Progenitor cell of endocrine pancreas (in vitro differentiated cells): ENCODE data around the gene CEP43. TPM values are rescaled to one million over a fixed set of nuclear protein-coding genes. Genes with fewer than 3 reads are reported as not detected.
A peak's percentile ranks its signal among the peaks of the same experiment; 100 is the strongest.

Experiments
- DNase-seq: peaks from one replicate; pipeline ENCODE4 v3.0.0; 2021; ENCODE audit warnings: low spot score; ENCODE audit not compliant: unreplicated experiment
- H3K27ac Mint-ChIP-seq: 2 replicates; pipeline ENCODE4 v1.8.0; 2021; ENCODE audit warnings: mild to moderate bottlenecking, moderate library complexity, mixed read lengths
- H3K27me3 Mint-ChIP-seq: 2 replicates; pipeline ENCODE4 v1.8.0; 2021; ENCODE audit warnings: mixed read lengths
- H3K36me3 Mint-ChIP-seq: 2 replicates; pipeline ENCODE4 v1.8.0; 2022; ENCODE audit warnings: mixed read lengths; ENCODE audit not compliant: insufficient read depth
- H3K4me1 Mint-ChIP-seq: 2 replicates; pipeline ENCODE4 v1.8.0; 2021; ENCODE audit warnings: low read depth, mixed read lengths
- H3K4me3 Mint-ChIP-seq: 2 replicates; pipeline ENCODE4 v1.8.0; 2021; ENCODE audit warnings: low read depth, mild to moderate bottlenecking, moderate library complexity, mixed read lengths
- H3K9me3 Mint-ChIP-seq: 2 replicates; pipeline ENCODE4 v1.8.0; 2021; ENCODE audit warnings: low read depth, mixed read lengths
- total RNA-seq: library from RNA; stranded (reverse); gene quantifications from 2 replicates; pipeline ENCODE4 v1.2.1, GENCODE V29; 2021
- TF ChIP-seq, protein P1 (sequence below): fragments of 200-600 bp; sonication (generic); IDR thresholded peaks from one replicate; pipeline ENCODE4 v1.5.0; 2021; ENCODE audit warnings: antibody characterized with exemption, mild to moderate bottlenecking; ENCODE audit not compliant: unreplicated experiment

Gene CEP43
- total RNA-seq, 1 donor from 2014 or later = 47.1 TPM

GRCh38 chr6:167000759-167001158 is 1.6 kb downstream of the CEP43 start:
- Mint-ChIP-seq H3K9me3 (no peaks in the 10 kb centered on the region), H3K4me1 (peaks cover 23% of the 10 kb centered on the region), H3K27me3 (no peaks in the 10 kb centered on the region), H3K4me3 (peak overlapping the region; percentile 88), H3K36me3 (peaks cover 7% of the 10 kb centered on the region), H3K27ac (peak overlapping the region; percentile 56)
- TF ChIP-seq, protein P1, sequence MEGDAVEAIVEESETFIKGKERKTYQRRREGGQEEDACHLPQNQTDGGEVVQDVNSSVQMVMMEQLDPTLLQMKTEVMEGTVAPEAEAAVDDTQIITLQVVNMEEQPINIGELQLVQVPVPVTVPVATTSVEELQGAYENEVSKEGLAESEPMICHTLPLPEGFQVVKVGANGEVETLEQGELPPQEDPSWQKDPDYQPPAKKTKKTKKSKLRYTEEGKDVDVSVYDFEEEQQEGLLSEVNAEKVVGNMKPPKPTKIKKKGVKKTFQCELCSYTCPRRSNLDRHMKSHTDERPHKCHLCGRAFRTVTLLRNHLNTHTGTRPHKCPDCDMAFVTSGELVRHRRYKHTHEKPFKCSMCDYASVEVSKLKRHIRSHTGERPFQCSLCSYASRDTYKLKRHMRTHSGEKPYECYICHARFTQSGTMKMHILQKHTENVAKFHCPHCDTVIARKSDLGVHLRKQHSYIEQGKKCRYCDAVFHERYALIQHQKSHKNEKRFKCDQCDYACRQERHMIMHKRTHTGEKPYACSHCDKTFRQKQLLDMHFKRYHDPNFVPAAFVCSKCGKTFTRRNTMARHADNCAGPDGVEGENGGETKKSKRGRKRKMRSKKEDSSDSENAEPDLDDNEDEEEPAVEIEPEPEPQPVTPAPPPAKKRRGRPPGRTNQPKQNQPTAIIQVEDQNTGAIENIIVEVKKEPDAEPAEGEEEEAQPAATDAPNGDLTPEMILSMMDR = no peak
- DNase-seq = no peak

GRCh38 chr6:167005350-167006159 is 6.4 kb downstream of the CEP43 start:
- Mint-ChIP-seq H3K36me3 (peaks cover 29% of the 10 kb centered on the region), H3K4me3 (no peak overlapping the region), H3K27ac (no peak overlapping the region), H3K4me1 (peaks cover 17% of the 10 kb centered on the region), H3K9me3 (no peaks in the 10 kb centered on the region), H3K27me3 (no peaks in the 10 kb centered on the region)
- TF ChIP-seq, protein P1 = no peak
- DNase-seq = no peak

DNA sequence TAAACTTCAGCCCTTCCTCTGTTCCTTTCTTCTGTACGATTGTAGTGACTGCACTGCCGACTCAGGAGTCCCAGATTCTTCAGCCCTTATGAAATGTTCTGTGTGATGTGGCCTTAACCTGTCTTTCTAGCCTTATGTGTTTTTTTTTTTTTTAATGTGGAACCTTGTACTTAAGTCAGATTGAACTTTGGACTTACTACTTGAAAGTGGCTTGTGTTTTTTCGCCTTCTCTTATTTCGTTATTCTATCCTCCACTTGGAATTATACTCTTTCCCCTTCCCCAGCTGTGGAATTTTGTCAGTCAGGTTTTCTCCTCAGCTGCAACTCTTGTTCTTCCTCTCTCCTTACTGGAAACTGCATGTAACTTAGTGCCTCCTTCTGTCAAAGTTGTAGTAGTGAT is 8.8 kb downstream of the CEP43 start:
- H3K27me3 Mint-ChIP-seq = no peaks in the 10 kb centered on the region
- peaks cover 6% of the 10 kb centered on the region for H3K4me1 Mint-ChIP-seq
- no peaks in the 10 kb centered on the region for H3K9me3 Mint-ChIP-seq
- H3K27ac Mint-ChIP-seq = peak overlapping the region; percentile 18
- H3K4me3 Mint-ChIP-seq = no peak overlapping the region
- H3K36me3 Mint-ChIP-seq = peaks cover 41% of the 10 kb centered on the region
- no peak for DNase-seq
- TF ChIP-seq, protein P1 = no peak

- no peak overlapping the region for H3K4me3 Mint-ChIP-seq
- peaks cover 5% of the 10 kb centered on the region for H3K4me1 Mint-ChIP-seq
- no peaks in the 10 kb centered on the region for H3K27me3 Mint-ChIP-seq
- H3K27ac Mint-ChIP-seq = no peak overlapping the region
- H3K36me3 Mint-ChIP-seq = peaks cover 34% of the 10 kb centered on the region
- no peak for DNase-seq
- H3K9me3 Mint-ChIP-seq = no peaks in the 10 kb centered on the region
- TF ChIP-seq, protein P1 = no peak
Measured at GRCh38 chr6:167013067-167013466, 13.9 kb downstream of the CEP43 start.

DNA sequence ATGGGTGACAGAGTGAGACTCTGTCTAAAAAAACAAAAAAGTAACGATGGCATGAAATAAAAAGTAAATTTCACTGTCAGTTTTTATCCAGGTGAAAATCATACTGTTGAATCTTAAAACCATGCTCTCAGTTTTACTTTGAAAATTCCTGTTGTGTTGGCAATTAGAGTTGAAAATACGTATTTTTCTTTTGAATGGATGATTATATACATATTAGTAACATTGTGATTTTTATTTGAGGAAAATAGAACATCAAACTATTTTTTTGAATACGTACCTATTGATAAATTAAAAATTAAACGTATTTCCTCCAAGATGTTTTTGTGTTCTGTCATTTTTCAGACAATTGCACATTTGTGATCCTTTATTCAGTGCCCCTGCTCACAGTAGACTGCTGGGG is 14.7 kb downstream of the CEP43 start:
- H3K27ac Mint-ChIP-seq = no peak overlapping the region
- H3K4me3 Mint-ChIP-seq = no peak overlapping the region
- H3K36me3 Mint-ChIP-seq = peaks cover 30% of the 10 kb centered on the region

More for the DNA sequence above, 14.7 kb downstream of the CEP43 start:
- DNase-seq = no peak
- Mint-ChIP-seq H3K4me1 (peaks cover 4% of the 10 kb centered on the region), H3K27me3 (no peaks in the 10 kb centered on the region), H3K9me3 (no peaks in the 10 kb centered on the region)
- TF ChIP-seq, protein P1 = no peak
